HCT116 (cell line): Measurements from ENCODE around the gene TIRAP. TPM values are rescaled to one million over a fixed set of nuclear protein-coding genes. Genes with fewer than 3 reads are reported as not detected.

Source experiments
- ATAC-seq: fragments of 200-7000 bp; cut with Tn5 transposase; 2 replicates; pipeline ENCODE4 v1.9.1; 2020; ENCODE audit warnings: mild to moderate bottlenecking, moderate library complexity
- BruUV-seq: library from RNA; stranded (reverse); fragments of 400-500 nt; replicated peaks from 2 replicates; lab custom pipeline; 2021; lab: Mats Ljungman, UMichigan
- CTCF ChIA-PET: fragments of 300-600 bp; sonication (Branson Sonifier 250); formaldehyde crosslinking; loops from one replicate; lab custom pipeline; 2021; ENCODE audit warnings: antibody characterized with exemption; lab: Charles Lee
- POLR2A ChIA-PET: fragments of 300-600, 350-600 bp; sonication (Branson Sonifier 250); formaldehyde crosslinking; loops from one replicate; lab custom pipeline; 2021; ENCODE audit warnings: antibody characterized with exemption; lab: Charles Lee
- RAD21 ChIA-PET, 2 experiments: fragments of 300-600 bp; sonication (Branson Sonifier 250); formaldehyde crosslinking; loops; one replicate each; lab custom pipeline; 2023; ENCODE audit warnings: low total read pairs in 2 of 2; ENCODE audit not compliant: uncharacterized antibody in 2 of 2, unreplicated experiment in 2 of 2, low non-redundant PET in 1 of 2; lab: Charles Lee
- DNase-seq: peaks from one replicate; pipeline ENCODE4 v3.0.0-alpha.2; 2010; ENCODE audit warnings: low read depth, low spot score
- H2AFZ ChIP-seq: fragments of 200-600 bp; shearing (Covaris generic), sonication (generic); 2 replicates; pipeline ENCODE4 v1.6.1; 2017; ENCODE audit warnings: low read depth, mixed run types, mixed read lengths, antibody characterized with exemption, low read length; ENCODE audit not compliant: poor library complexity, severe bottlenecking
- H3K27ac ChIP-seq: 2 replicates; pipeline ENCODE4 v1.5.1; 2012; ENCODE audit warnings: low read depth, low read length
- H3K27me3 ChIP-seq: fragments of 200-600 bp; sonication (generic); 2 replicates; pipeline ENCODE4 v1.6.1; 2016; ENCODE audit warnings: mixed run types, low read length, mixed read lengths; ENCODE audit not compliant: insufficient read depth
- H3K36me3 ChIP-seq, 2 experiments: fragments of 200-500 bp in 1 of 2; fragments of 200-600 bp in 1 of 2; sonication (Bioruptor generic) in 1 of 2; sonication (generic) in 1 of 2; 2 replicates each; pipeline versions ENCODE4 v1.5.1 to v1.6.1; 2014 to 2016; ENCODE audit warnings: low read length in 2 of 2, inconsistent platforms in 1 of 2, mixed read lengths in 1 of 2, mixed run types in 1 of 2; ENCODE audit not compliant: insufficient read depth in 2 of 2, control insufficient read depth in 1 of 2
- H3K4me1 ChIP-seq, 2 experiments: fragments of 200-600 bp in 1 of 2; sonication (generic) in 1 of 2; 2 replicates each; pipeline versions ENCODE4 v1.5.1 to v1.6.1; 2012 to 2017; ENCODE audit warnings: low read length in 2 of 2, inconsistent platforms in 1 of 2, mild to moderate bottlenecking in 1 of 2, mixed read lengths in 1 of 2, mixed run types in 1 of 2, moderate library complexity in 1 of 2; ENCODE audit not compliant: insufficient read depth in 2 of 2, control insufficient read depth in 1 of 2
- H3K4me2 ChIP-seq: fragments of 200-600 bp; sonication (generic); 2 replicates; pipeline ENCODE4 v1.6.1; 2017; ENCODE audit warnings: mixed run types, low read length, mixed read lengths
- H3K4me3 ChIP-seq, 2 experiments: fragments of 200-600 bp in 1 of 2; sonication (generic) in 1 of 2; replicated peaks in 1 of 2; 2 replicates each; pipeline ENCODE4 v1.5.1; 2011 to 2016; ENCODE audit warnings: low read length in 2 of 2, control low read depth in 1 of 2, low read depth in 1 of 2, mild to moderate bottlenecking in 1 of 2, mixed read lengths in 1 of 2, mixed run types in 1 of 2
- H3K79me2 ChIP-seq: fragments of 200-600 bp; sonication (generic); 2 replicates; pipeline ENCODE4 v1.6.1; 2017; ENCODE audit warnings: mild to moderate bottlenecking, mixed run types, low read length, moderate library complexity, mixed read lengths; ENCODE audit not compliant: insufficient read depth
- H3K9ac ChIP-seq: fragments of 200-600 bp; sonication (generic); 2 replicates; pipeline ENCODE4 v1.6.1; 2016; ENCODE audit warnings: low read length, mixed read lengths
- H3K9me2 ChIP-seq: fragments of 200-600 bp; sonication (generic), shearing (Covaris generic); 2 replicates; pipeline ENCODE4 v1.6.1; 2017; ENCODE audit warnings: mixed run types, mild to moderate bottlenecking, moderate library complexity; ENCODE audit not compliant: insufficient read depth
- H3K9me3 ChIP-seq, 2 experiments: fragments of 200-500 bp in 1 of 2; fragments of 200-600 bp in 1 of 2; sonication (Bioruptor generic) in 1 of 2; sonication (generic) in 1 of 2; 2 replicates each; pipeline ENCODE4 v1.6.1; 2014 to 2017; ENCODE audit warnings: low read length in 2 of 2, mixed read lengths in 2 of 2, inconsistent platforms in 1 of 2, low read depth in 1 of 2, mild to moderate bottlenecking in 1 of 2, mixed run types in 1 of 2, moderate library complexity in 1 of 2; ENCODE audit not compliant: control insufficient read depth in 1 of 2, insufficient read depth in 1 of 2
- H4K20me1 ChIP-seq: fragments of 200-600 bp; sonication (generic), shearing (Covaris generic); 2 replicates; pipeline ENCODE4 v1.6.1; 2017; ENCODE audit warnings: mixed run types, mild to moderate bottlenecking, moderate library complexity; ENCODE audit not compliant: insufficient read depth
- CBX3 ChIP-seq: IDR thresholded peaks from 2 replicates; pipeline ENCODE4 v1.6.1; 2012; ENCODE audit warnings: low read depth
- EGR1 ChIP-seq: IDR thresholded peaks from 2 replicates; pipeline ENCODE4 v1.6.1; 2012; ENCODE audit warnings: low read depth
- ELF1 ChIP-seq: IDR thresholded peaks from 2 replicates; pipeline ENCODE4 v1.6.1; 2012; ENCODE audit warnings: low read depth, borderline replicate concordance
- EZH2 ChIP-seq: fragments of 200-600 bp; sonication (generic); IDR thresholded peaks from 2 replicates; pipeline ENCODE4 v1.6.1; 2017; ENCODE audit warnings: antibody characterized with exemption, mixed run types
- EZH2phosphoT487 ChIP-seq: fragments of 200-600 bp; IDR thresholded peaks from 2 replicates; pipeline ENCODE4 v1.6.1; 2018; ENCODE audit warnings: antibody characterized with exemption, borderline replicate concordance
- FOSL1 ChIP-seq: IDR thresholded peaks from 2 replicates; pipeline ENCODE4 v1.6.1; 2012; ENCODE audit warnings: low read depth
- JUND ChIP-seq: IDR thresholded peaks from 2 replicates; pipeline ENCODE4 v1.6.1; 2012
- RAD21 ChIP-seq: IDR thresholded peaks from 2 replicates; pipeline ENCODE4 v1.6.1; 2012; ENCODE audit warnings: low read depth, mild to moderate bottlenecking
- SP1 ChIP-seq: IDR thresholded peaks from 2 replicates; pipeline ENCODE4 v1.6.1; 2012; ENCODE audit warnings: low read depth
- SRF ChIP-seq: IDR thresholded peaks from 2 replicates; pipeline ENCODE4 v1.6.1; 2012; ENCODE audit warnings: low read depth
- YY1 ChIP-seq: IDR thresholded peaks from 2 replicates; pipeline ENCODE4 v1.6.1; 2011; ENCODE audit warnings: low read length, low read depth, moderate library complexity, mild to moderate bottlenecking; ENCODE audit not compliant: insufficient replicate concordance; ENCODE audit errors: extremely low read depth
- intact Hi-C: fragments of 100-400 bp; cut with micrococcal nuclease; formaldehyde crosslinking; loops from 2 replicates; pipeline ENCODE4 v1.10.0; 2022
- total RNA-seq: library from RNA; stranded (reverse); gene quantifications from one replicate; pipeline ENCODE4 v1.2.1, GENCODE V29; 2021; ENCODE audit not compliant: unreplicated experiment
- TF ChIP-seq, protein P1 (sequence below): IDR thresholded peaks from 2 replicates; pipeline ENCODE4 v1.6.1; 2012; ENCODE audit warnings: low read depth
- TF ChIP-seq, protein P2 (sequence below): IDR thresholded peaks from 2 replicates; pipeline ENCODE4 v1.6.1; 2012

The TIRAP gene
- total RNA-seq, 1 experiment from 2014 or later = 10.8 TPM

DNA sequence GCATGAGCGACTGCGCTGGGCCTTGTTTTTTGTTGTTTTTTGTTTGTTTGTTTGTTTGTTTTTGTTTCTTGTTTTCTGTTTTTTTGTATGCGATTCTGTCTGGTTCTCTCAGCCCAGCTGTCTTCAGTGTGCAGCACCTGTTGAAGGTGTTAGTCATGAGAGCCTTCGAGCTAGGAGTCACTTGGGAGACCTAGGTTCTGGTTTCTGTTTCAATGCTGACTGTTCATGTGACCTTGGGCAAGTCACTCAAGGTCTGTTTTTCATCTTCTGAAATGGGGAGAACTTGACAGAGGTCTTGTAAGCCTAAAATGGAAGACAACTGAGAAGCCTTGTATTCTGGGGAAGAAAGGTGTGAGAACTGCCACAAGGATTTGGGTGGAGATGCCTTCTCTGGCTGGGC is 22.8 kb downstream of the TIRAP start:
- no peak for ATAC-seq
- RAD21 ChIA-PET = no interaction called here
- intact Hi-C loops = no loop called here

More for the DNA sequence above, 22.8 kb downstream of the TIRAP start:
- Histone ChIP-seq H4K20me1 (no peaks in the 10 kb centered on the region), H3K27ac (no peak overlapping the region), H3K36me3 (no peaks in the 10 kb centered on the region), H3K9ac (no peak overlapping the region), H3K79me2 (peaks cover 16% of the 10 kb centered on the region), H2AFZ (no peak overlapping the region), H3K9me3 (no peaks in the 10 kb centered on the region), H3K4me3 (no peak overlapping the region), H3K27me3 (no peaks in the 10 kb centered on the region)
- no TSS peak for BruUV-seq
- POLR2A ChIA-PET = no interaction called here
- TF ChIP-seq, protein P1, sequence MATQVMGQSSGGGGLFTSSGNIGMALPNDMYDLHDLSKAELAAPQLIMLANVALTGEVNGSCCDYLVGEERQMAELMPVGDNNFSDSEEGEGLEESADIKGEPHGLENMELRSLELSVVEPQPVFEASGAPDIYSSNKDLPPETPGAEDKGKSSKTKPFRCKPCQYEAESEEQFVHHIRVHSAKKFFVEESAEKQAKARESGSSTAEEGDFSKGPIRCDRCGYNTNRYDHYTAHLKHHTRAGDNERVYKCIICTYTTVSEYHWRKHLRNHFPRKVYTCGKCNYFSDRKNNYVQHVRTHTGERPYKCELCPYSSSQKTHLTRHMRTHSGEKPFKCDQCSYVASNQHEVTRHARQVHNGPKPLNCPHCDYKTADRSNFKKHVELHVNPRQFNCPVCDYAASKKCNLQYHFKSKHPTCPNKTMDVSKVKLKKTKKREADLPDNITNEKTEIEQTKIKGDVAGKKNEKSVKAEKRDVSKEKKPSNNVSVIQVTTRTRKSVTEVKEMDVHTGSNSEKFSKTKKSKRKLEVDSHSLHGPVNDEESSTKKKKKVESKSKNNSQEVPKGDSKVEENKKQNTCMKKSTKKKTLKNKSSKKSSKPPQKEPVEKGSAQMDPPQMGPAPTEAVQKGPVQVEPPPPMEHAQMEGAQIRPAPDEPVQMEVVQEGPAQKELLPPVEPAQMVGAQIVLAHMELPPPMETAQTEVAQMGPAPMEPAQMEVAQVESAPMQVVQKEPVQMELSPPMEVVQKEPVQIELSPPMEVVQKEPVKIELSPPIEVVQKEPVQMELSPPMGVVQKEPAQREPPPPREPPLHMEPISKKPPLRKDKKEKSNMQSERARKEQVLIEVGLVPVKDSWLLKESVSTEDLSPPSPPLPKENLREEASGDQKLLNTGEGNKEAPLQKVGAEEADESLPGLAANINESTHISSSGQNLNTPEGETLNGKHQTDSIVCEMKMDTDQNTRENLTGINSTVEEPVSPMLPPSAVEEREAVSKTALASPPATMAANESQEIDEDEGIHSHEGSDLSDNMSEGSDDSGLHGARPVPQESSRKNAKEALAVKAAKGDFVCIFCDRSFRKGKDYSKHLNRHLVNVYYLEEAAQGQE = no peak
- TF ChIP-seq, protein P2, sequence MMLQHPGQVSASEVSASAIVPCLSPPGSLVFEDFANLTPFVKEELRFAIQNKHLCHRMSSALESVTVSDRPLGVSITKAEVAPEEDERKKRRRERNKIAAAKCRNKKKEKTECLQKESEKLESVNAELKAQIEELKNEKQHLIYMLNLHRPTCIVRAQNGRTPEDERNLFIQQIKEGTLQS = no peak
- TF ChIP-seq EZH2 (no peak), EZH2phosphoT487 (no peak), SRF (no peak), YY1 (no peak), FOSL1 (no peak), SP1 (no peak), ELF1 (no peak), EGR1 (no peak), RAD21 (no peak), JUND (no peak), CBX3 (no peak)
- TF ChIP-seq, all 23 proteins: peak for 0
- peaks cover 11 to 20% of the 10 kb centered on the region in 2 experiments; a peak in 2 of 4 replicates for H3K4me1 ChIP-seq
- CTCF ChIA-PET = no interaction called here
- H3K4me2 ChIP-seq = no peak overlapping the region
- no peak for DNase-seq
- no peaks in the 10 kb centered on the region for H3K9me2 ChIP-seq
